ENCODE results near the gene XRN1. TPM values are rescaled to one million over a fixed set of nuclear protein-coding genes. Genes with fewer than 3 reads are reported as not detected.

XRN1 gene
- total and polyA plus RNA-seq, 10 of the 15 experiments (the other 5 are each of a cell fraction or from before 2014, with no cell fraction given): 1.7 to 38.8 (median 15.5) TPM

- Histone ChIP-seq H3K9me3 (replicated peaks; ENCODE audit: control insufficient read depth, insufficient read depth, low read length) (no peaks in the 10 kb centered on the region), H3K4me2 (ENCODE audit: control insufficient read depth, insufficient read depth) (no peak overlapping the region), H3K4me3 (no peak overlapping the region), H3K27me3 (replicated peaks in 1 of 2; ENCODE audit: control insufficient read depth in 2 of 2, insufficient read depth in 2 of 2, low read length in 1 of 2) (no peaks in the 10 kb centered on the region), H3K4me1 (ENCODE audit: control insufficient read depth, insufficient read depth, low read length) (no peaks in the 10 kb centered on the region; the same call in 1 of the 2 replicates), H4K20me1 (ENCODE audit: control insufficient read depth, insufficient read depth) (no peaks in the 10 kb centered on the region), H2AFZ (ENCODE audit: control insufficient read depth, low read depth, low read length) (peak overlapping the region; percentile 68), H3K79me2 (ENCODE audit: control insufficient read depth, insufficient read depth, low read length) (no peaks in the 10 kb centered on the region), H3K36me3 (ENCODE audit: control insufficient read depth in 2 of 2, insufficient read depth in 2 of 2, low read length in 1 of 2) (no peaks in the 10 kb centered on the region), H3K27ac (ENCODE audit: control insufficient read depth, insufficient read depth) (no peak overlapping the region), H3K9ac (ENCODE audit: control insufficient read depth, insufficient read depth, low read length) (no peak overlapping the region)
- intact Hi-C loops (cut with micrococcal nuclease; ENCODE audit: unreplicated experiment): loop anchor here (1.0 to 5.0 kb wide), 7 partner anchors 99 to 818 kb away; partner anchors contain the start of gene RNF7
- no TSS peak for BruUV-seq (replicated peaks)
- WGBS (ENCODE audit: insufficient coverage, insufficient replicate concordance, low lambda C conversion rate, missing lambda C conversion rate): 20% methylated on average over 5 of the region's 5 CpGs
- POLR2A ChIA-PET: interaction anchor here (0.9 kb wide), 1 partner anchor 541 kb away, joined by 3 read pairs; no protein-coding TSS in a partner anchor
- SMC1A ChIA-PET (ENCODE audit: uncharacterized antibody, unreplicated experiment): interaction anchor here (0.6 to 3.1 kb wide), 17 partner anchors 10 to 809 kb away, joined by 3 to 18 read pairs (median 4); no protein-coding TSS in a partner anchor
- peak; percentile 98 for FAIRE-seq
- DNase-seq (ENCODE audit: low read depth, low spot score): peak; percentile 53
- RAD21 ChIA-PET (ENCODE audit: unreplicated experiment): interaction anchor here (0.7 to 1.9 kb wide), 11 partner anchors 99 to 821 kb away, joined by 3 to 11 read pairs (median 3); no protein-coding TSS in a partner anchor
- peak; percentile 100 for ATAC-seq
- CTCF ChIA-PET: interaction anchor here (0.6 to 4.9 kb wide), 25 partner anchors 16 to 719 kb away, joined by 3 to 43 read pairs (median 4); no protein-coding TSS in a partner anchor
- in situ Hi-C loops (cut with MboI): loop anchor here (5.0 kb wide), 1 partner anchor 318 kb away; no protein-coding TSS in a partner anchor
- peak; percentile 90 for TF ChIP-seq SMC3 (IDR thresholded peaks at IDR 0.05; ENCODE audit: borderline replicate concordance, low read length)
- no peak for TF ChIP-seq MTA2 (IDR thresholded peaks at IDR 0.05; ENCODE audit: low read depth)
- no peak for TF ChIP-seq EP300 (IDR thresholded peaks at IDR 0.05; ENCODE audit: borderline replicate concordance in 1 of 2, control insufficient read depth in 1 of 2, low read depth in 2 of 2, low read length in 2 of 2)
- TF ChIP-seq, protein P1, sequence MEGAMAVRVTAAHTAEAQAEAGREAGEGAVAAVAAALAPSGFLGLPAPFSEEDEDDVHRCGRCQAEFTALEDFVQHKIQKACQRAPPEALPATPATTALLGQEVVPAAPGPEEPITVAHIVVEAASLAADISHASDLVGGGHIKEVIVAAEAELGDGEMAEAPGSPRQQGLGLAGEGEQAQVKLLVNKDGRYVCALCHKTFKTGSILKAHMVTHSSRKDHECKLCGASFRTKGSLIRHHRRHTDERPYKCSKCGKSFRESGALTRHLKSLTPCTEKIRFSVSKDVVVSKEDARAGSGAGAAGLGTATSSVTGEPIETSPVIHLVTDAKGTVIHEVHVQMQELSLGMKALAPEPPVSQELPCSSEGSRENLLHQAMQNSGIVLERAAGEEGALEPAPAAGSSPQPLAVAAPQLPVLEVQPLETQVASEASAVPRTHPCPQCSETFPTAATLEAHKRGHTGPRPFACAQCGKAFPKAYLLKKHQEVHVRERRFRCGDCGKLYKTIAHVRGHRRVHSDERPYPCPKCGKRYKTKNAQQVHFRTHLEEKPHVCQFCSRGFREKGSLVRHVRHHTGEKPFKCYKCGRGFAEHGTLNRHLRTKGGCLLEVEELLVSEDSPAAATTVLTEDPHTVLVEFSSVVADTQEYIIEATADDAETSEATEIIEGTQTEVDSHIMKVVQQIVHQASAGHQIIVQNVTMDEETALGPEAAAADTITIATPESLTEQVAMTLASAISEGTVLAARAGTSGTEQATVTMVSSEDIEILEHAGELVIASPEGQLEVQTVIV (IDR thresholded peaks at IDR 0.05; ENCODE audit: borderline replicate concordance, partially characterized antibody): no peak
- no peak for TF ChIP-seq ZNF622 (IDR thresholded peaks at IDR 0.05)
- no peak for TF ChIP-seq SMAD1 (IDR thresholded peaks at IDR 0.05; ENCODE audit: low read depth, partially characterized antibody)
- TF ChIP-seq MEF2B (IDR thresholded peaks at IDR 0.05; ENCODE audit: partially characterized antibody, poor library complexity, severe bottlenecking): no peak
- TF ChIP-seq LARP7 (IDR thresholded peaks at IDR 0.05): peak; percentile 24; the same call in 1 of the 2 replicates
- no peak for TF ChIP-seq ZNF274 (IDR thresholded peaks at IDR 0.05; ENCODE audit: insufficient read depth, insufficient read length)
- TF ChIP-seq, protein P2, sequence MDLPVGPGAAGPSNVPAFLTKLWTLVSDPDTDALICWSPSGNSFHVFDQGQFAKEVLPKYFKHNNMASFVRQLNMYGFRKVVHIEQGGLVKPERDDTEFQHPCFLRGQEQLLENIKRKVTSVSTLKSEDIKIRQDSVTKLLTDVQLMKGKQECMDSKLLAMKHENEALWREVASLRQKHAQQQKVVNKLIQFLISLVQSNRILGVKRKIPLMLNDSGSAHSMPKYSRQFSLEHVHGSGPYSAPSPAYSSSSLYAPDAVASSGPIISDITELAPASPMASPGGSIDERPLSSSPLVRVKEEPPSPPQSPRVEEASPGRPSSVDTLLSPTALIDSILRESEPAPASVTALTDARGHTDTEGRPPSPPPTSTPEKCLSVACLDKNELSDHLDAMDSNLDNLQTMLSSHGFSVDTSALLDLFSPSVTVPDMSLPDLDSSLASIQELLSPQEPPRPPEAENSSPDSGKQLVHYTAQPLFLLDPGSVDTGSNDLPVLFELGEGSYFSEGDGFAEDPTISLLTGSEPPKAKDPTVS (IDR thresholded peaks at IDR 0.05; ENCODE audit: low read depth, low read length): no peak
- TF ChIP-seq EED (IDR thresholded peaks at IDR 0.05; ENCODE audit: low read depth): no peak
- no peak for TF ChIP-seq TCF7 (IDR thresholded peaks at IDR 0.05; ENCODE audit: borderline replicate concordance)
- TF ChIP-seq, protein P3, sequence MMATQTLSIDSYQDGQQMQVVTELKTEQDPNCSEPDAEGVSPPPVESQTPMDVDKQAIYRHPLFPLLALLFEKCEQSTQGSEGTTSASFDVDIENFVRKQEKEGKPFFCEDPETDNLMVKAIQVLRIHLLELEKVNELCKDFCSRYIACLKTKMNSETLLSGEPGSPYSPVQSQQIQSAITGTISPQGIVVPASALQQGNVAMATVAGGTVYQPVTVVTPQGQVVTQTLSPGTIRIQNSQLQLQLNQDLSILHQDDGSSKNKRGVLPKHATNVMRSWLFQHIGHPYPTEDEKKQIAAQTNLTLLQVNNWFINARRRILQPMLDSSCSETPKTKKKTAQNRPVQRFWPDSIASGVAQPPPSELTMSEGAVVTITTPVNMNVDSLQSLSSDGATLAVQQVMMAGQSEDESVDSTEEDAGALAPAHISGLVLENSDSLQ (IDR thresholded peaks at IDR 0.05): no peak
- TF ChIP-seq, protein P4, sequence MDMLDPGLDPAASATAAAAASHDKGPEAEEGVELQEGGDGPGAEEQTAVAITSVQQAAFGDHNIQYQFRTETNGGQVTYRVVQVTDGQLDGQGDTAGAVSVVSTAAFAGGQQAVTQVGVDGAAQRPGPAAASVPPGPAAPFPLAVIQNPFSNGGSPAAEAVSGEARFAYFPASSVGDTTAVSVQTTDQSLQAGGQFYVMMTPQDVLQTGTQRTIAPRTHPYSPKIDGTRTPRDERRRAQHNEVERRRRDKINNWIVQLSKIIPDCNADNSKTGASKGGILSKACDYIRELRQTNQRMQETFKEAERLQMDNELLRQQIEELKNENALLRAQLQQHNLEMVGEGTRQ (IDR thresholded peaks at IDR 0.05; ENCODE audit: borderline replicate concordance, low read depth, low read length): no peak; the same call in 1 of the 2 replicates
- no peak for TF ChIP-seq CREB1 (IDR thresholded peaks at IDR 0.05; ENCODE audit: low read depth)
- no peak for TF ChIP-seq SMAD5 (IDR thresholded peaks at IDR 0.05; ENCODE audit: low read depth)
These were observed 167.8 kb downstream of the XRN1 start for GRCh38 chr3:142279965-142280590.
